HEK293 (cell line): ENCODE measurements around the gene MC1R.
A peak's percentile ranks its signal among the peaks of the same experiment; 100 is the strongest.

Experiments used
- BCL11B ChIP-seq: fragments of 450-650 bp; formaldehyde crosslinking; IDR thresholded peaks from 2 replicates; pipeline ENCODE4 v1.5.1; 2016; ENCODE audit warnings: low read depth, missing biosample characterization, missing genetic modification characterization
- CTCF ChIP-seq: fragments of 450-650 bp; formaldehyde crosslinking; IDR thresholded peaks from 2 replicates; pipeline ENCODE4 v1.5.1; 2016; ENCODE audit warnings: missing biosample characterization, missing genetic modification characterization
- GLIS1 ChIP-seq: fragments of 450-650 bp; formaldehyde crosslinking; IDR thresholded peaks from 2 replicates; pipeline ENCODE4 v1.5.1; 2016; ENCODE audit warnings: missing biosample characterization, missing genetic modification characterization
- INSM2 ChIP-seq: fragments of 450-650 bp; formaldehyde crosslinking; IDR thresholded peaks from 2 replicates; pipeline ENCODE4 v1.5.1; 2016; ENCODE audit warnings: missing biosample characterization, missing genetic modification characterization
- KLF1 ChIP-seq: fragments of 450-650 bp; formaldehyde crosslinking; IDR thresholded peaks from 2 replicates; pipeline ENCODE4 v1.5.1; 2016; ENCODE audit warnings: missing biosample characterization, missing genetic modification characterization
- OSR2 ChIP-seq: fragments of 450-650 bp; formaldehyde crosslinking; IDR thresholded peaks from 2 replicates; pipeline ENCODE4 v1.5.1; 2016; ENCODE audit warnings: missing biosample characterization, missing genetic modification characterization
- PRDM6 ChIP-seq: fragments of 450-650 bp; formaldehyde crosslinking; IDR thresholded peaks from 2 replicates; pipeline ENCODE4 v1.5.1; 2017; ENCODE audit warnings: missing biosample characterization, missing genetic modification characterization
- SCRT1 ChIP-seq: fragments of 450-650 bp; formaldehyde crosslinking; IDR thresholded peaks from 2 replicates; pipeline ENCODE4 v1.5.1; 2016; ENCODE audit warnings: missing biosample characterization, missing genetic modification characterization, borderline replicate concordance
- SP7 ChIP-seq: fragments of 450-650 bp; formaldehyde crosslinking; IDR thresholded peaks from 2 replicates; pipeline ENCODE4 v1.5.1; 2016; ENCODE audit warnings: missing biosample characterization, missing genetic modification characterization
- WT1 ChIP-seq: fragments of 450-650 bp; formaldehyde crosslinking; IDR thresholded peaks from 2 replicates; pipeline ENCODE4 v1.5.1; 2016; ENCODE audit warnings: missing biosample characterization, missing genetic modification characterization
- YY1 ChIP-seq: fragments of 450-650 bp; formaldehyde crosslinking; IDR thresholded peaks from 2 replicates; pipeline ENCODE4 v1.5.1; 2018; ENCODE audit warnings: missing biosample characterization, missing genetic modification characterization
- YY2 ChIP-seq: fragments of 450-650 bp; formaldehyde crosslinking; IDR thresholded peaks from 2 replicates; pipeline ENCODE4 v1.5.1; 2016; ENCODE audit warnings: missing biosample characterization, missing genetic modification characterization
- ZBTB17 ChIP-seq: fragments of 450-650 bp; formaldehyde crosslinking; IDR thresholded peaks from 2 replicates; pipeline ENCODE4 v1.5.1; 2016; ENCODE audit warnings: missing biosample characterization, missing genetic modification characterization
- ZBTB49 ChIP-seq: fragments of 450-650 bp; formaldehyde crosslinking; IDR thresholded peaks from 2 replicates; pipeline ENCODE4 v1.5.1; 2016; ENCODE audit warnings: missing biosample characterization, missing genetic modification characterization, low read depth
- ZIC2 ChIP-seq: fragments of 450-650 bp; formaldehyde crosslinking; IDR thresholded peaks from 2 replicates; pipeline ENCODE4 v1.5.1; 2016; ENCODE audit warnings: missing biosample characterization, missing genetic modification characterization
- ZNF10 ChIP-seq: fragments of 450-650 bp; formaldehyde crosslinking; IDR thresholded peaks from 2 replicates; pipeline ENCODE4 v1.5.1; 2017; ENCODE audit warnings: missing biosample characterization, missing genetic modification characterization
- ZNF114 ChIP-seq: fragments of 450-650 bp; formaldehyde crosslinking; IDR thresholded peaks from 2 replicates; pipeline ENCODE4 v1.5.0; 2017; ENCODE audit warnings: missing biosample characterization, missing genetic modification characterization
- ZNF155 ChIP-seq: fragments of 450-650 bp; formaldehyde crosslinking; IDR thresholded peaks from 2 replicates; pipeline ENCODE4 v1.5.1; 2016; ENCODE audit warnings: missing biosample characterization, missing genetic modification characterization
- ZNF169 ChIP-seq: fragments of 450-650 bp; formaldehyde crosslinking; IDR thresholded peaks from 2 replicates; pipeline ENCODE4 v1.5.1; 2016; ENCODE audit warnings: missing biosample characterization, missing genetic modification characterization
- ZNF248 ChIP-seq: fragments of 450-650 bp; formaldehyde crosslinking; IDR thresholded peaks from 2 replicates; pipeline ENCODE4 v1.5.1; 2017; ENCODE audit warnings: missing biosample characterization, missing genetic modification characterization
- ZNF341 ChIP-seq: fragments of 450-650 bp; formaldehyde crosslinking; IDR thresholded peaks from 2 replicates; pipeline ENCODE4; 2016; ENCODE audit warnings: low read depth, missing biosample characterization, missing genetic modification characterization
- ZNF48 ChIP-seq: fragments of 450-650 bp; formaldehyde crosslinking; IDR thresholded peaks from 2 replicates; pipeline ENCODE4 v1.5.1; 2016; ENCODE audit warnings: missing biosample characterization, missing genetic modification characterization
- ZNF544 ChIP-seq: fragments of 450-650 bp; formaldehyde crosslinking; IDR thresholded peaks from 2 replicates; pipeline ENCODE4 v1.5.0; 2017; ENCODE audit warnings: missing biosample characterization, missing genetic modification characterization
- ZNF548 ChIP-seq: fragments of 450-650 bp; formaldehyde crosslinking; IDR thresholded peaks from 2 replicates; pipeline ENCODE4 v1.5.1; 2016; ENCODE audit warnings: missing biosample characterization, missing genetic modification characterization
- ZNF558 ChIP-seq: fragments of 450-650 bp; formaldehyde crosslinking; IDR thresholded peaks from 2 replicates; pipeline ENCODE4 v1.5.1; 2016; ENCODE audit warnings: missing biosample characterization, missing genetic modification characterization
- ZNF561 ChIP-seq: fragments of 450-650 bp; IDR thresholded peaks from 2 replicates; pipeline ENCODE4 v1.5.1; 2018; ENCODE audit warnings: missing biosample characterization, missing genetic modification characterization, borderline replicate concordance
- ZNF654 ChIP-seq: fragments of 450-650 bp; formaldehyde crosslinking; IDR thresholded peaks from 2 replicates; pipeline ENCODE4 v1.5.1; 2016; ENCODE audit warnings: low read depth, missing biosample characterization, missing genetic modification characterization
- ZNF660 ChIP-seq: fragments of 450-650 bp; IDR thresholded peaks from 2 replicates; pipeline ENCODE4 v1.5.1; 2018; ENCODE audit warnings: missing biosample characterization, mild to moderate bottlenecking, missing genetic modification characterization
- ZNF704 ChIP-seq: fragments of 450-650 bp; formaldehyde crosslinking; IDR thresholded peaks from 2 replicates; pipeline ENCODE4 v1.5.1; 2016; ENCODE audit warnings: missing biosample characterization, missing genetic modification characterization
- ZNF776 ChIP-seq: fragments of 450-650 bp; formaldehyde crosslinking; IDR thresholded peaks from 2 replicates; pipeline ENCODE4 v1.5.0; 2017; ENCODE audit warnings: missing biosample characterization, missing genetic modification characterization, borderline replicate concordance
- ZSCAN30 ChIP-seq: fragments of 450-650 bp; IDR thresholded peaks from 2 replicates; pipeline ENCODE4 v1.5.1; 2018; ENCODE audit warnings: missing biosample characterization, mild to moderate bottlenecking, missing genetic modification characterization, moderate library complexity

Gene MC1R

GRCh38 chr16:89909777-89910716, 8.6 kb upstream of the MC1R start (continued):
- TF ChIP-seq ZNF548 (tag by site-specific recombination) (no peak), ZNF561 (tag by site-specific recombination) (no peak), YY1 (tag by site-specific recombination) (no peak), ZNF654 (tag by site-specific recombination) (peak; percentile 21), ZBTB49 (tag by site-specific recombination) (no peak), ZNF169 (tag by site-specific recombination) (no peak), ZNF660 (tag by site-specific recombination) (0 out of 2 replicates have a peak, but pooled peaks have one; percentile 19), ZNF558 (tag by site-specific recombination) (no peak), ZNF776 (no peak), ZNF48 (no peak), ZNF114 (tag by site-specific recombination) (no peak), SCRT1 (tag by site-specific recombination) (no peak), CTCF (tag by site-specific recombination) (peak; percentile 79), ZNF155 (tag by site-specific recombination) (no peak), BCL11B (tag by site-specific recombination) (no peak), PRDM6 (tag by site-specific recombination) (no peak), ZNF544 (no peak), INSM2 (tag by site-specific recombination) (no peak), KLF1 (tag by site-specific recombination) (peak; percentile 62), SP7 (tag by site-specific recombination) (0 out of 2 replicates have a peak, but pooled peaks have one; percentile 10), GLIS1 (tag by site-specific recombination) (peak; percentile 59; the same call in 1 of the 2 replicates), ZBTB17 (tag by site-specific recombination) (peak; percentile 29; the same call in 1 of the 2 replicates), WT1 (tag by site-specific recombination) (no peak), ZNF248 (tag by site-specific recombination) (no peak), YY2 (tag by site-specific recombination) (no peak), ZNF341 (tag by site-specific recombination) (no peak), OSR2 (tag by site-specific recombination) (peak; percentile 65), ZNF704 (no peak), ZNF10 (tag by site-specific recombination) (0 out of 2 replicates have a peak, but pooled peaks have one; percentile 59), ZSCAN30 (tag by site-specific recombination) (0 out of 2 replicates have a peak, but pooled peaks have one; percentile 41), ZIC2 (tag by site-specific recombination) (peak; percentile 33; the same call in 1 of the 2 replicates)
